ENCODE results near the gene IGFLR1. TPM values are rescaled to one million over a fixed set of nuclear protein-coding genes. Genes with fewer than 3 reads are reported as not detected.
"Not testable (repeated sequence)": the region's sequence is repeated elsewhere in the genome, so short reads cannot be mapped to it uniquely, and the experiment has no call there.

Gene IGFLR1
- total RNA-seq, 1 donor from 2014 or later: 35.2 TPM

DNA sequence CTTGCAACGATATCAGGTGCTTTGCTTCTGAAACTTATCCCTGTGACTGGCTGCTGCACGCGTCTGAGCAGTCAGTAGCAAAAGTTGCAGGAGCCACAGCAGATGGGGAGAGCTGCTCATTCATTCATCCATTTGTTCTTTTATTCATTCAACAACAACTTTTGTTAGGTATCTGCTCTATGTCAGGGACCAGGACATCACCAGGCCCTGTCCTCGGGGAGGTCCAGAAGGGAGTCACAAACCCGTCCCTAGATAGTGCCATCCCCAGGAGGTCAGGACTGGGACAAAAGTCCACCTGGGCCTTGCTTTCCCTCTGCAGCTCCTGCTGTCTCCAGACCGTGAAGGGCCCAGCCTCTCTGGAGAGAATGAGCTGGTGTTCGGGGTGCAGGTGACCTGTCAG is 35.7 kb upstream of the IGFLR1 start:
- intact Hi-C loops (cut with micrococcal nuclease): no loop called here

GRCh38 chr19:35777086-35777841 is 35.0 kb upstream of the IGFLR1 start:
- intact Hi-C loops (cut with micrococcal nuclease): no loop called here

- intact Hi-C loops (cut with micrococcal nuclease): no loop called here
Measured at GRCh38 chr19:35776102-35776788, 34.0 kb upstream of the IGFLR1 start.

DNA sequence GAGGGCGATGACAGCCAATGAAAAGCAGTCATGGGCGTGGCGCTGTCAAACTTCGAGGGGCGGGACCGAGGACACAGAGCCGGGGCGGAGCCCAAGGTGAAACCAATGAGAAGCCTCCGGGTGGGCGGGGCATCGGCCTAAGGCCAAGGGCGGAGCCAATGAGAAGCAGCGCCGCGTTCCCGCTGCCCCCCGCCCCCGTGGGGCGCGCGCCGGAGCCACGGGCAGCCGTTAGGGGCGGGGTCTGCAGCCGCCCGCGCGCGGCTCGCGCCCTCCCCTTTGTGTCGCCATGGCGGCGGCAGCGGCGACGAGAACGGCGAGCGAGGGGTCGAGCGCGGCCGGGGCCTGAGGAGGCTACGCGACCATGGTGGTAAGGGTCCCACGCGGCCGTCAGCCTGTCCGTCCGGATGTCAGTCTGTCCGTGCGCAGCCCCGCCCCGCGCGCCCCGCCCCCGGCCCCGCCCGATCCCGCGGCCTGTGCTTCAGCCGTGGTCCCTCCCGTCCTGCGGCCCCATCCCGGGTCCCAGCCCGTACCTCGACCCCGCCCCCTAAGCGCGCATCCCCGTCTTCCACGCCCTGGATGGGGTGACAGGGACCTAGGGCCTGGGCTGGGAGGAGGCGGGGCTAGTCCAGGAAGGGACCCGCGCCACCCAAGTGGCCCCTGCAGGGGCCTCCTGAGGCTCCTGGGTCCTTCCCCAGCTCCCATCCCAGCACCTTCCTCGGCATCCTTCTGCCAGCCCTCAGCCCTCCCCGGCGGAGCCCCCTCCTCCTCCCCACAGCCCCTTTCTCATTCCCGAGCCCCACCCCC is 33.2 kb upstream of the IGFLR1 start, which contains the start of gene ARHGAP33:
ARHGAP33 (plus strand) TSS at position 267 of the 804 bp plus-strand sequence; CDS start at position 362, 95 bp downstream.
- intact Hi-C loops (cut with micrococcal nuclease): loop anchor here (1.0 to 2.0 kb wide), 5 partner anchors 18 to 279 kb away; partner anchors contain the start of genes APLP1, HSPB6, PSENEN and THAP8

GRCh38 chr19:35775046-35775297 is 32.7 kb upstream of the IGFLR1 start:
- intact Hi-C loops (cut with micrococcal nuclease): loop anchor here (1.0 to 2.0 kb wide), 5 partner anchors 18 to 279 kb away; partner anchors contain the start of genes APLP1, HSPB6, PSENEN and THAP8

GRCh38 chr19:35774274-35775045 is 32.2 kb upstream of the IGFLR1 start:
- intact Hi-C loops (cut with micrococcal nuclease): loop anchor here (1.0 to 2.0 kb wide), 5 partner anchors 17 to 280 kb away; partner anchors contain the start of genes APLP1, HSPB6, PSENEN and THAP8

GRCh38 chr19:35773020-35773806 is 31.0 kb upstream of the IGFLR1 start:
- intact Hi-C loops (cut with micrococcal nuclease): no loop called here

DNA sequence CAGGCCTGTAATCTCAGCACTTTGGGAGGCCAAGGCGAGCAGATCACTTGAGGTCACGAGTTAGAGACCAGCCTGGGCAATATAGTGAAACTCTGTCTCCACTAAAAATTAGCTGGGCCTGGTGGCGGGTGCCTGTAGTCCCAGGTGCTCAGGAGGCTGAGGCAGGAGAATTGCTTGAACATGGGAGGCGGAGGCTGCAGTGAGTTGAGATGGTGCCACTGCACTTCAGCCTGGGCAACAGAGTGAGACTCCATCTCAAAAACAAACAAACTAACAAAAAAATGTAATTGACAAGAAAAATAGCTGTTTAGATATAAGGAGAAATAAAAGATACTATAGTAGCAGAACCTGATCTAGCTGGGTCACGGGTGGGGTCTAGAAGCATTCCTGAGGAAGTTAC is 30.1 kb upstream of the IGFLR1 start:
- intact Hi-C loops (cut with micrococcal nuclease): not testable (repeated sequence)

DNA sequence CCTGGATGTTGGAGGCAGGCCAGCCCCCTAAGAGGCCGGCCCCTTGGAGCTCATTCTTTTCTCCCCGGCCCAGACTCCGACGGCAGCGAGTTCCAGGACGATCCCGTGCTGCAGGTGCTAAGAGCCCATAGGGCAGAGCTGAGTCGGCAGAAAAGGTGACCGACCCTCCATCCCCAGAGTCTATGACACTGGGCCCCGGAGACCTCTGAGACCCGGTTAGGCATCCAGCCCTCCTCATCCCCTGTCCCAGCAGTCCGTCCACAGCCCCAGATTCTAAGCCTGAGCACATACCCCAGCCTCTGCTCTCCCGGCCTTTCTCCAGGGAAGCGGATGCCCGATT is 25.8 kb upstream of the IGFLR1 start:
- intact Hi-C loops (cut with micrococcal nuclease): no loop called here

- intact Hi-C loops (cut with micrococcal nuclease): no loop called here
Measured at GRCh38 chr19:35767288-35768081, 25.2 kb upstream of the IGFLR1 start.

DNA sequence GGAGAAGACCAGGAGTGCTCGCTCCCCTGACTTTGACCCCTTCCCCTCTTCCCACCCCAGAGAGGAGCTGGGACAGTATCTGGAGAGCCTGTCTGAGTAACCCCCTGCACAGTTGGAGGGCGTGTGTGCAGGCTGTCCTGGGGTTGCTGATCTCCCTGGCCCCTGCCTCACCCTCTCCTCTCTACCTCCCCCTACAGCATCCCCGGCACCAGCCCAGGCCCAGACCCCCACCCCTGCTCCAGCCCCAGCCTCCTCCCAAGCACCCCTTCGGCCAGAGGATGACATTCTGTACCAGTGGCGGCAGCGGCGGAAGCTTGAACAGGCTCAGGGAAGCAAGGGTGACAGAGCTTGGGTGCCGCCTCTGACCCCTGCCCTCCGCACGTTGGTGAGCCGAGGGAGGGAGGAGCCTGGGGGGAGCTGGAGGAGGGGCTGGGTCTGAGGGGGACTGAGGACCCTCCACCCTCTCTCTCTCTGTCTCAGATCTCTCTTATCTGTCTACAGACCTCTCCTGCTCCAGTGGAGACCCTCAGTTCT is 24.4 kb upstream of the IGFLR1 start:
- intact Hi-C loops (cut with micrococcal nuclease): no loop called here

DNA sequence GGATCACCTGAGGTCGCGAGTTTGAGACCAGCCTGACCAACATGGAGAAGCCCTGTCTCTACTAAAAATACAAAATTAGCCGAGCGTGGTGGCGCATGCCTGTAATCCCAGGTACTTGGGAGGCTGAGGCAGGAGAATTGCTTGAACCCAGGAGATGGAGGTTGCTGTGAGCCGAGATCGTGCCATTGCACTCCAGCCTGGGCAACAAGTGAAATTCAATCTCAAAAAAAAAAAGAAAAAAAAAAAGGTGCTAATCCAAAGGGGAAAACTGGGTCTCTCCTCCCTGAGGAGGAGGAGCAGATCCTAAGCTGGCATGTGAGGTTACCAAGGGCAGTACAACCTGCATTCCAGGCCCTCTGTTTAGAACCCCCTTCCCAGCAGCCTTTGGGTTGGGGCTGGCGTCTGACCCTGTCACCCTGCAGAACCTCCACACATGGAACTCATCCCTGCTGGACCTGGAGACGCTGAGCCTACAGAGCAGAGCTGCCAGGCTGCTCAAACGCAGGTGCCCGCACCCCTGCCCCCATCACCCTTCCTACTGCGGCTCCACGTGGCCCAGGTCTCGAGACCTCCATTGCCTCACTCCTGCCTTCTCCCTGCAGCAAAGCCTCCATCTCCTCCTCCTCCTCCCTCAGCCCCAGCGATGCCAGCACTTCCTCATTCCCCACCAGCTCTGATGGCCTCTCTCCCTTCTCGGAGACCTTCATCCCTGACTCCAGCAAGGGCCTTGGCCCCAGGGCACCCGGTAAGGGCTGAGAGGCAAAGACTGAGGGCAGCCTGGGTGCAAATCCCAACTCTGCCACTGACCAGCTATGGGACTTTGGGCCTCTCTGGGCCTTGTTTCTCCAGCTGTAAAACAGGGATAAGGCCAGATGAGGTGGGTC is 22.4 kb upstream of the IGFLR1 start:
- intact Hi-C loops (cut with micrococcal nuclease): no loop called here

DNA sequence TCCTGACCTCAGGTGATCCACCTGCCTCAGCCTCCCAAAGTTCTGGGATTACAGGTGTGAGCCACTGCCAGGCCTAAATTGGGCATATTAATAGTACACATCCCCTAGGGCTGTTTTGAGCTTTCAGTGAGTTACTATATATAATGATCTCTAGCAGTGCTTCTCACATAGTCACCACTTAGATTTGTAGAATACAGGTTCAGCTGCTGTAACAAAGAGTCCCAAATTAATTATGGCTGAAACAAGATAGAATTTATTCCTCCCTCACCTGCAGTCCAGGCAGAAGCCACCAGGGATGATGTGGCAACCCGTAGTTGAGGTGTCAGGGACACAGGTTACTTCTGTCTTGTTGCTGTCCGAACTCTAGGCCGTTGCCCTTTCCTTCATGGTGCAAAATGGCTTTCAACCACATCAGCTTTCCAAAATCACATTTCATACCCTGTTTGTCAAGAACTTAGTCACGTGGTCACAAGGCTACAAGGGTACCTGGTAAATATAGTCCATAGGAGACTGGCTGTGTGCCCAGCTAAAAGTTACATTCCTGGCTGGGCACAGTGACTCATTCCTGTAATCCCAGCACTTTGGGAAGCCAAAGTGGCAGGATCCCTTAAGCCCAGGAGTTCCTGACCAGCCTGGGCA is 18.6 kb upstream of the IGFLR1 start:
- intact Hi-C loops (cut with micrococcal nuclease): no loop called here

DNA sequence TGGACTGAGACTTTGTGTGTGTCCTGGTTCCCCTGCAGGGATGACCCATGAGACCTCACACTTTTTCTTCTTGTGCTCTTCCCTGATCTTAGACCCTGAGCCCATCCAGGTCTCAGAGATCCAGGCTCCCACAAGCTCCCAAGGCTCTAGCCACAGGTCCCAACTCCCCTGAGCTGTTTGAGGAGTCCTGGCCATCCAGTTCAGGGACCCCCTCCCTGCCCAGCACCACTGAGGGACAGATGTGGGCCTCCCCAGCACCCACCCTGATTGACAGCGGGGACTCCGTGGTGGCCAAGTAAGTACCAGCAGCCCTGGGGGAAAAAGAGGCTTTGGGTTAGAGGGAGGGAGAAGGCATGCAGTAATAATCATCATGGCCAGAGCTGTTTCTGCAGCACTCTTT is 17.4 kb upstream of the IGFLR1 start:
- intact Hi-C loops (cut with micrococcal nuclease): no loop called here

- intact Hi-C loops (cut with micrococcal nuclease): loop anchor here (1.0 kb wide), 3 partner anchors 10 to 41 kb away; partner anchors contain the start of genes ARHGAP33 and LIN37
Measured at GRCh38 chr19:35757749-35758608, 15.7 kb upstream of the IGFLR1 start, which contains the start of gene PROSER3. Gene PROSER3 (plus strand): TSS chr19:35758176. CDS start chr19:35758216, 40 bp downstream.

GRCh38 chr19:35757231-35757748 is 15.0 kb upstream of the IGFLR1 start:
- intact Hi-C loops (cut with micrococcal nuclease): loop anchor here (1.0 kb wide), 1 partner anchor 18 kb away; the partner anchor contains the start of gene ARHGAP33

All from T-helper 2 cell treated with Interferon-gamma antibody and Interleukin-4, amounts not matched to agents 100 ng/mL and 5 ng/mL, for 36 hours (primary cell).